ENCODE measurements around the gene CBX6. TPM values are rescaled to one million over a fixed set of nuclear protein-coding genes. Genes with fewer than 3 reads are reported as not detected.

CBX6 gene
- total and polyA plus RNA-seq, 9 of the 15 experiments (the other 6 are each of a cell fraction or from before 2014, with no cell fraction given): 0.75 to 31.6 (median 8.0) TPM

DNA sequence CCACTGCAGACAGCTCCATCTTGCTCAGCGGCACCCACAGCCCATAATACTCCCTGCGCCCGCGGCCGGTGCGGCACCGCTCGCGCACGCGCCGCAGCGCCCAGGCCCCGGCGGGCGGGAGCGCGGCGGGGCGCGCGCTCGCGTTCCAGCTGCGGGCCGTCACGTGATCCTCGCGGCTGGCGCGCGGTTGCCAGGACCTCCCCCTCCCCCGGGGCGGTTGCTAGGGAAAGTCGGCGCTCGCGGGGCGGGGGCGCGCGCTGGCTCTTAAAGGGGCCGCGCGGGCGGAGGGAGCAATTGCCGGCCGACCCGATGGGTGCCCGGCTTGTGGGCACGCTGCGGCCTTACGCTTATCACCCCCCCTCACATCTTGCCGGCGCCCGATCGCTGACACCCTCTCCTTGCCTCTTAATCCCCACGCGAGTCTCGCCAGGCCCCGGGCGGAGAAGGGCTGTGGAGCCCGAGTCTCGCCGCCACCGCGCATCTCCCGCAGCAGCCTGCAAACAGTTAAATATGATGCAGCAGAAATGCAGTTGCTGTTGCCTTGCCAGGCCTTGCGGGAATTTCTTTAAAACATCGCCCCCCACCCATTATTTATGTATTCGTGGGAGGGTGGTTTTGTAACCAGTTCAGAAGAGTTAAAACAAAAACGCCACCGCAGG is at the start of gene CBX6 (continued):
- no peak for TF ChIP-seq BRD4 (IDR thresholded peaks at IDR 0.05)
- TF ChIP-seq, protein P1, sequence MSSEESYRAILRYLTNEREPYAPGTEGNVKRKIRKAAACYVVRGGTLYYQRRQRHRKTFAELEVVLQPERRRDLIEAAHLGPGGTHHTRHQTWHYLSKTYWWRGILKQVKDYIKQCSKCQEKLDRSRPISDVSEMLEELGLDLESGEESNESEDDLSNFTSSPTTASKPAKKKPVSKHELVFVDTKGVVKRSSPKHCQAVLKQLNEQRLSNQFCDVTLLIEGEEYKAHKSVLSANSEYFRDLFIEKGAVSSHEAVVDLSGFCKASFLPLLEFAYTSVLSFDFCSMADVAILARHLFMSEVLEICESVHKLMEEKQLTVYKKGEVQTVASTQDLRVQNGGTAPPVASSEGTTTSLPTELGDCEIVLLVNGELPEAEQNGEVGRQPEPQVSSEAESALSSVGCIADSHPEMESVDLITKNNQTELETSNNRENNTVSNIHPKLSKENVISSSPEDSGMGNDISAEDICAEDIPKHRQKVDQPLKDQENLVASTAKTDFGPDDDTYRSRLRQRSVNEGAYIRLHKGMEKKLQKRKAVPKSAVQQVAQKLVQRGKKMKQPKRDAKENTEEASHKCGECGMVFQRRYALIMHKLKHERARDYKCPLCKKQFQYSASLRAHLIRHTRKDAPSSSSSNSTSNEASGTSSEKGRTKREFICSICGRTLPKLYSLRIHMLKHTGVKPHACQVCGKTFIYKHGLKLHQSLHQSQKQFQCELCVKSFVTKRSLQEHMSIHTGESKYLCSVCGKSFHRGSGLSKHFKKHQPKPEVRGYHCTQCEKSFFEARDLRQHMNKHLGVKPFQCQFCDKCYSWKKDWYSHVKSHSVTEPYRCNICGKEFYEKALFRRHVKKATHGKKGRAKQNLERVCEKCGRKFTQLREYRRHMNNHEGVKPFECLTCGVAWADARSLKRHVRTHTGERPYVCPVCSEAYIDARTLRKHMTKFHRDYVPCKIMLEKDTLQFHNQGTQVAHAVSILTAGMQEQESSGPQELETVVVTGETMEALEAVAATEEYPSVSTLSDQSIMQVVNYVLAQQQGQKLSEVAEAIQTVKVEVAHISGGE (CRISPR knock-in tag; IDR thresholded peaks at IDR 0.05): peak in 1 of 3 experiments; percentile 59; a peak in 2 of 6 replicates
- TF ChIP-seq MYC (IDR thresholded peaks at IDR 0.05; ENCODE audit: low read depth, low read length): no peak; the same call in 1 of the 2 replicates
- no peak for TF ChIP-seq MYC (CRISPR knock-in tag; IDR thresholded peaks at IDR 0.05; ENCODE audit: borderline replicate concordance, low read depth)
- TF ChIP-seq RBFOX2 (IDR thresholded peaks at IDR 0.05; ENCODE audit: low read depth, low read length): peak; percentile 71; the same call in 1 of the 2 replicates
- TF ChIP-seq, protein P2, sequence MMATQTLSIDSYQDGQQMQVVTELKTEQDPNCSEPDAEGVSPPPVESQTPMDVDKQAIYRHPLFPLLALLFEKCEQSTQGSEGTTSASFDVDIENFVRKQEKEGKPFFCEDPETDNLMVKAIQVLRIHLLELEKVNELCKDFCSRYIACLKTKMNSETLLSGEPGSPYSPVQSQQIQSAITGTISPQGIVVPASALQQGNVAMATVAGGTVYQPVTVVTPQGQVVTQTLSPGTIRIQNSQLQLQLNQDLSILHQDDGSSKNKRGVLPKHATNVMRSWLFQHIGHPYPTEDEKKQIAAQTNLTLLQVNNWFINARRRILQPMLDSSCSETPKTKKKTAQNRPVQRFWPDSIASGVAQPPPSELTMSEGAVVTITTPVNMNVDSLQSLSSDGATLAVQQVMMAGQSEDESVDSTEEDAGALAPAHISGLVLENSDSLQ (IDR thresholded peaks at IDR 0.05): no peak
- TF ChIP-seq PRMT5 (CRISPR knock-in tag; IDR thresholded peaks at IDR 0.05): no peak
- TF ChIP-seq TGIF2 (CRISPR knock-in tag; IDR thresholded peaks at IDR 0.05): no peak
- TF ChIP-seq, protein P3, sequence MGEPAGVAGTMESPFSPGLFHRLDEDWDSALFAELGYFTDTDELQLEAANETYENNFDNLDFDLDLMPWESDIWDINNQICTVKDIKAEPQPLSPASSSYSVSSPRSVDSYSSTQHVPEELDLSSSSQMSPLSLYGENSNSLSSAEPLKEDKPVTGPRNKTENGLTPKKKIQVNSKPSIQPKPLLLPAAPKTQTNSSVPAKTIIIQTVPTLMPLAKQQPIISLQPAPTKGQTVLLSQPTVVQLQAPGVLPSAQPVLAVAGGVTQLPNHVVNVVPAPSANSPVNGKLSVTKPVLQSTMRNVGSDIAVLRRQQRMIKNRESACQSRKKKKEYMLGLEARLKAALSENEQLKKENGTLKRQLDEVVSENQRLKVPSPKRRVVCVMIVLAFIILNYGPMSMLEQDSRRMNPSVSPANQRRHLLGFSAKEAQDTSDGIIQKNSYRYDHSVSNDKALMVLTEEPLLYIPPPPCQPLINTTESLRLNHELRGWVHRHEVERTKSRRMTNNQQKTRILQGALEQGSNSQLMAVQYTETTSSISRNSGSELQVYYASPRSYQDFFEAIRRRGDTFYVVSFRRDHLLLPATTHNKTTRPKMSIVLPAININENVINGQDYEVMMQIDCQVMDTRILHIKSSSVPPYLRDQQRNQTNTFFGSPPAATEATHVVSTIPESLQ (CRISPR knock-in tag; IDR thresholded peaks at IDR 0.05): no peak
- peak; percentile 8 for TF ChIP-seq RBM25 (IDR thresholded peaks at IDR 0.05; ENCODE audit: low read depth, low read length, severe bottlenecking)
- peak; percentile 95 for TF ChIP-seq TOE1 (IDR thresholded peaks at IDR 0.05; ENCODE audit: borderline replicate concordance)
- TF ChIP-seq TOE1 (CRISPR knock-in tag; IDR thresholded peaks at IDR 0.05; ENCODE audit: borderline replicate concordance, low read depth): no peak
- TF ChIP-seq, protein P4, sequence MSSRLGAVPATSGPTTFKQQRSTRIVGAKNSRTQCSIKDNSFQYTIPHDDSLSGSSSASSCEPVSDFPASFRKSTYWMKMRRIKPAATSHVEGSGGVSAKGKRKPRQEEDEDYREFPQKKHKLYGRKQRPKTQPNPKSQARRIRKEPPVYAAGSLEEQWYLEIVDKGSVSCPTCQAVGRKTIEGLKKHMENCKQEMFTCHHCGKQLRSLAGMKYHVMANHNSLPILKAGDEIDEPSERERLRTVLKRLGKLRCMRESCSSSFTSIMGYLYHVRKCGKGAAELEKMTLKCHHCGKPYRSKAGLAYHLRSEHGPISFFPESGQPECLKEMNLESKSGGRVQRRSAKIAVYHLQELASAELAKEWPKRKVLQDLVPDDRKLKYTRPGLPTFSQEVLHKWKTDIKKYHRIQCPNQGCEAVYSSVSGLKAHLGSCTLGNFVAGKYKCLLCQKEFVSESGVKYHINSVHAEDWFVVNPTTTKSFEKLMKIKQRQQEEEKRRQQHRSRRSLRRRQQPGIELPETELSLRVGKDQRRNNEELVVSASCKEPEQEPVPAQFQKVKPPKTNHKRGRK (tag; IDR thresholded peaks at IDR 0.05): no peak
- TF ChIP-seq C11orf30 (IDR thresholded peaks at IDR 0.05; ENCODE audit: low read depth): peak; percentile 88
- TF ChIP-seq GABPB1 (CRISPR knock-in tag; IDR thresholded peaks at IDR 0.05): no peak; the same call in 1 of the 2 replicates
- TF ChIP-seq ELF1 (tag; IDR thresholded peaks at IDR 0.05): peak; percentile 54
- peak; percentile 84 for TF ChIP-seq ZNF316 (IDR thresholded peaks at IDR 0.05)
- TF ChIP-seq TAF9B (IDR thresholded peaks at IDR 0.05; ENCODE audit: partially characterized antibody): no peak
- no peak for TF ChIP-seq SREBF2 (CRISPR knock-in tag; IDR thresholded peaks at IDR 0.05)
- TF ChIP-seq FOXP1 (CRISPR knock-in tag; IDR thresholded peaks at IDR 0.05): no peak
- no peak for TF ChIP-seq HLTF (IDR thresholded peaks at IDR 0.05)

Measured in K562 (cell line).